GM21360 (cell line): ENCODE data around the gene PIGV.
"Not testable (repeated sequence)": the region's sequence is repeated elsewhere in the genome, so short reads cannot be mapped to it uniquely, and the experiment has no call there.

Experiments used
- ATAC-seq: cut with Tn5 transposase; IDR thresholded peaks from one replicate; pipeline ENCODE4 v1.9.1; 2021; ENCODE audit warnings: mild to moderate bottlenecking, moderate library complexity; ENCODE audit not compliant: unreplicated experiment

The PIGV gene

GRCh38 chr1:26831059-26831458 is 43.3 kb downstream of the PIGV start:
- no peak for ATAC-seq

GRCh38 chr1:26831546-26832248 is 43.9 kb downstream of the PIGV start:
- ATAC-seq = no peak

GRCh38 chr1:26832249-26832960 is 44.7 kb downstream of the PIGV start:
- no peak for ATAC-seq

- peak; percentile 74 for ATAC-seq
Measured at GRCh38 chr1:26833432-26834405, 46.0 kb downstream of the PIGV start.

GRCh38 chr1:26837665-26838064 is 49.9 kb downstream of the PIGV start:
- not testable (repeated sequence) for ATAC-seq

- peak; percentile 81 for ATAC-seq
Measured at GRCh38 chr1:26838474-26839338, 51.0 kb downstream of the PIGV start.

- ATAC-seq = peak; percentile 8
Measured at GRCh38 chr1:26839339-26839722, 51.6 kb downstream of the PIGV start.

- ATAC-seq = no peak
Measured at GRCh38 chr1:26839779-26840178, 52.0 kb downstream of the PIGV start.

GRCh38 chr1:26844424-26845196 is 56.9 kb downstream of the PIGV start:
- ATAC-seq = no peak

GRCh38 chr1:26847826-26848225 is 60.1 kb downstream of the PIGV start:
- ATAC-seq = not testable (repeated sequence)
